Adrenal gland (tissue), 5 donors: ENCODE data around the gene AFF1.

Experiments used
- POLR2A ChIP-seq, 2 donors: fragments of 450-650 bp; IDR thresholded peaks; one replicate each; pipeline ENCODE4 v1.6.1; 2017; ENCODE audit warnings: antibody characterized with exemption in 2 of 2, mild to moderate bottlenecking in 2 of 2, moderate library complexity in 1 of 2
- TF ChIP-seq, protein P1 (sequence below), 6 experiments: fragments of 450-650 bp in 4 of 6; fragments of 200-600 bp in 2 of 6; sonication (generic) in 1 of 6; IDR thresholded peaks; 1 replicate in 5 of 6; 2 replicates in 1 of 6; pipeline versions ENCODE4 v1.5.1 to v1.8.0; 2016 to 2021; ENCODE audit warnings: antibody characterized with exemption in 6 of 6, mild to moderate bottlenecking in 2 of 6, moderate library complexity in 1 of 6
- donor health status: DM: no; HTN: no; CAD: no.

- TF ChIP-seq POLR2A (IDR thresholded peaks at IDR 0.05): no peak
- TF ChIP-seq, protein P1, sequence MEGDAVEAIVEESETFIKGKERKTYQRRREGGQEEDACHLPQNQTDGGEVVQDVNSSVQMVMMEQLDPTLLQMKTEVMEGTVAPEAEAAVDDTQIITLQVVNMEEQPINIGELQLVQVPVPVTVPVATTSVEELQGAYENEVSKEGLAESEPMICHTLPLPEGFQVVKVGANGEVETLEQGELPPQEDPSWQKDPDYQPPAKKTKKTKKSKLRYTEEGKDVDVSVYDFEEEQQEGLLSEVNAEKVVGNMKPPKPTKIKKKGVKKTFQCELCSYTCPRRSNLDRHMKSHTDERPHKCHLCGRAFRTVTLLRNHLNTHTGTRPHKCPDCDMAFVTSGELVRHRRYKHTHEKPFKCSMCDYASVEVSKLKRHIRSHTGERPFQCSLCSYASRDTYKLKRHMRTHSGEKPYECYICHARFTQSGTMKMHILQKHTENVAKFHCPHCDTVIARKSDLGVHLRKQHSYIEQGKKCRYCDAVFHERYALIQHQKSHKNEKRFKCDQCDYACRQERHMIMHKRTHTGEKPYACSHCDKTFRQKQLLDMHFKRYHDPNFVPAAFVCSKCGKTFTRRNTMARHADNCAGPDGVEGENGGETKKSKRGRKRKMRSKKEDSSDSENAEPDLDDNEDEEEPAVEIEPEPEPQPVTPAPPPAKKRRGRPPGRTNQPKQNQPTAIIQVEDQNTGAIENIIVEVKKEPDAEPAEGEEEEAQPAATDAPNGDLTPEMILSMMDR (IDR thresholded peaks at IDR 0.05): no peak
Measured at GRCh38 chr4:87134122-87134521, 199.3 kb downstream of the AFF1 start.
